NB4 (cell line): ENCODE measurements around the gene RASGRP2.

Experiments used
- DNase-seq: peaks from one replicate; pipeline ENCODE4 v3.0.0; 2010; ENCODE audit warnings: low read depth
- H3K4me3 ChIP-seq: one replicate; pipeline ENCODE4 v1.5.1; 2011; ENCODE audit warnings: mild to moderate bottlenecking, low read depth, low read length, moderate library complexity
- MYC ChIP-seq: IDR thresholded peaks from 2 replicates; pipeline ENCODE4 v1.6.1; 2011; ENCODE audit warnings: low read depth, low read length
- POLR2A ChIP-seq: IDR thresholded peaks from 2 replicates; pipeline ENCODE4 v1.6.1; 2011; ENCODE audit warnings: mild to moderate bottlenecking; ENCODE audit not compliant: insufficient read length; ENCODE audit errors: extremely low read depth
- TF ChIP-seq, protein P1 (sequence below): IDR thresholded peaks from one replicate; pipeline ENCODE4 v1.5.1; 2012; ENCODE audit warnings: low read depth, low read length
- TF ChIP-seq, protein P2 (sequence below): IDR thresholded peaks from 2 replicates; pipeline ENCODE4 v1.6.1; 2011; ENCODE audit warnings: low read depth, low read length

The RASGRP2 gene

DNA sequence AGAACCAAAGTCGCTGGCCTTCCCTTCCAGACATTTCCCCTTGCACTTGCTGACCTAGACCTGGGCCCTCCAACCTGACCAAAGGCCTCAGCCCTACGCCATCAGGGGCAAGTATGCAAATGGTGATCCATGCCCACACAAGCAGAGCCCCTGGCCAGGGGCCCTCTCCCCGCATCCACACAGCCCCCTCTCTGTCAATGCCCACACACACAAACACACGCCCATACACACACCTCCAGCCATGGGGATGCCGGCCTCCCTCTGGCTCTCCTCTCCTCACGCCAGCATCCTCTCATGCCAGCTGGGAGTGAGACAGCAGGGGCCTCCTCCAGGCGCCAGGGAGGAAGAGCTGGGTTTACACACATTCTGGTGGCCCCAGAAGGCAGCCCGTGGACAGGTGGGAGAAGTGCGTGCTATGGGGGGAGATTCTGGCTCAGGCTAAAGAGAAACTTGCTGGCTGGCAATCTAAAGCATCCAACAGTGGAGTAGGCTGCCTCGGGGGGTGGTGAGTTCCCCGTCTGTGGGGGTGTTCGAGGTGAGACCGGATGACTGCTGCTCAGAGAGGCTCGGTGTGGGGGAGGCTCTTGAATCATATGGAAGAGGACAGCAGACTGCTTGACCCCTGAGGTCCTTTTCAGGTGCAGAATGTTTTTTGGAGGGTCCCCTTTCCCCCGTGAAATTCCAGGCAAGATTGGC is 25.7 kb downstream of the RASGRP2 start:
- no peak overlapping the region for H3K4me3 ChIP-seq
- no peak for TF ChIP-seq POLR2A
- TF ChIP-seq MYC: no peak
- TF ChIP-seq, protein P1, sequence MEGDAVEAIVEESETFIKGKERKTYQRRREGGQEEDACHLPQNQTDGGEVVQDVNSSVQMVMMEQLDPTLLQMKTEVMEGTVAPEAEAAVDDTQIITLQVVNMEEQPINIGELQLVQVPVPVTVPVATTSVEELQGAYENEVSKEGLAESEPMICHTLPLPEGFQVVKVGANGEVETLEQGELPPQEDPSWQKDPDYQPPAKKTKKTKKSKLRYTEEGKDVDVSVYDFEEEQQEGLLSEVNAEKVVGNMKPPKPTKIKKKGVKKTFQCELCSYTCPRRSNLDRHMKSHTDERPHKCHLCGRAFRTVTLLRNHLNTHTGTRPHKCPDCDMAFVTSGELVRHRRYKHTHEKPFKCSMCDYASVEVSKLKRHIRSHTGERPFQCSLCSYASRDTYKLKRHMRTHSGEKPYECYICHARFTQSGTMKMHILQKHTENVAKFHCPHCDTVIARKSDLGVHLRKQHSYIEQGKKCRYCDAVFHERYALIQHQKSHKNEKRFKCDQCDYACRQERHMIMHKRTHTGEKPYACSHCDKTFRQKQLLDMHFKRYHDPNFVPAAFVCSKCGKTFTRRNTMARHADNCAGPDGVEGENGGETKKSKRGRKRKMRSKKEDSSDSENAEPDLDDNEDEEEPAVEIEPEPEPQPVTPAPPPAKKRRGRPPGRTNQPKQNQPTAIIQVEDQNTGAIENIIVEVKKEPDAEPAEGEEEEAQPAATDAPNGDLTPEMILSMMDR: no peak
- TF ChIP-seq, protein P2, sequence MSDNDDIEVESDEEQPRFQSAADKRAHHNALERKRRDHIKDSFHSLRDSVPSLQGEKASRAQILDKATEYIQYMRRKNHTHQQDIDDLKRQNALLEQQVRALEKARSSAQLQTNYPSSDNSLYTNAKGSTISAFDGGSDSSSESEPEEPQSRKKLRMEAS: no peak
- DNase-seq: peak; percentile 34

DNA sequence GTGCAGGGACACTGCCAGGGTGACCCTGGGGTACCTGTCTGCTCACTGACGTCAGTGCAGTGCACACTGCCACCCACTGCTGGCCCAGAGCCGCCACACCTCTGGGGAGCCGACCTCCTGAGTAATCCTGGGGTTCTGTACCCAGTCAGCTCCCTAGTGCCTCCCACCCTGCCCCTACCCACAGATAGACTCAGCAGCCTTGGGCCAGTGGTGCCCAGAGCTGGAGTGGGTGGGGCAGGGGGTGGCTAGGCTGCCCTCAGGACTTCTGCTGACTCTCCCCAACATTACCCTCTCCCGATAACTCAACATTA is 26.7 kb downstream of the RASGRP2 start:
- DNase-seq: no peak

DNA sequence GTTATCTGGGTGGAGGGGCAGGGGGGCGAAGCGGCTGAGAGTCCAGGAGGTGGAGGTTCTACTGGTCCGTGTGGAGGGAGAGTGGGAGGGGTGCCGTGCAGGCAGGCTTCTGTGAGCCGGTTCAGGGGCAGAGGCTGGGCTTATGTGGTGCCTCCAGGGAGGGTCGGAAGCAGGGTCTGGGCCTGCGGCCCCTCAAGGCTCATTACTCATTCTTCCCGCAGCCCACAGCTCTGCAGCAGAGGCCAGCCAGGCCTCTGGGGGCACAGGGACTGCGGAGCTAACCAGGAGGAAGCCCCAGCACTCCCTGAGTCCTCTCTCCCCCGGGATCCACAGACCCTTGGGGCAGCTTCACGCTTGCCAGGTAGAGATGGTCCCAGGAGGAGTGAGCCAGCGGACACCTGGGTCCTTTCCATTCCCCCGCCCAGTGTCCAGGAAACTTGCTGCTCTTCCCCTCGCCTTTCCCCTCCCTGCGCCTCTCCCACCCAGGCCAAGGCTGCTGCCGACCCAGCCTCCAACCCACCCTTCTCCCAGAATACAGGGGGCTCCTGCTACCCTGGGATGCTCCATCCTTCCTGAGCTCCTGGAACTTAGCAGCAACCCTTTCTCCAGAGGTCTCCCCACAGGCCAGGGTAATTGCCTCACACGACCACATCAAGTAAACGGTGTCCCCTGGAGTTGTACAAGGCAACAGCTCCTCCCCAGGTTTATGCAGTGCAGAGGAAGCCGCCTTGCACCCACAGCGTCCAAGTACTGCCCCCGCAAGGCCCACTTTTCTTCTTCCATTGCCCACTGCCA is 27.3 kb downstream of the RASGRP2 start:
- H3K4me3 ChIP-seq: peak overlapping the region; percentile 29
- DNase-seq: peak; percentile 97

More for the DNA sequence above, 26.7 kb downstream of the RASGRP2 start:
- H3K4me3 ChIP-seq: no peak overlapping the region
- no peak for TF ChIP-seq MYC
- TF ChIP-seq POLR2A: no peak
- TF ChIP-seq, protein P2: no peak
- TF ChIP-seq, protein P1: no peak

DNA sequence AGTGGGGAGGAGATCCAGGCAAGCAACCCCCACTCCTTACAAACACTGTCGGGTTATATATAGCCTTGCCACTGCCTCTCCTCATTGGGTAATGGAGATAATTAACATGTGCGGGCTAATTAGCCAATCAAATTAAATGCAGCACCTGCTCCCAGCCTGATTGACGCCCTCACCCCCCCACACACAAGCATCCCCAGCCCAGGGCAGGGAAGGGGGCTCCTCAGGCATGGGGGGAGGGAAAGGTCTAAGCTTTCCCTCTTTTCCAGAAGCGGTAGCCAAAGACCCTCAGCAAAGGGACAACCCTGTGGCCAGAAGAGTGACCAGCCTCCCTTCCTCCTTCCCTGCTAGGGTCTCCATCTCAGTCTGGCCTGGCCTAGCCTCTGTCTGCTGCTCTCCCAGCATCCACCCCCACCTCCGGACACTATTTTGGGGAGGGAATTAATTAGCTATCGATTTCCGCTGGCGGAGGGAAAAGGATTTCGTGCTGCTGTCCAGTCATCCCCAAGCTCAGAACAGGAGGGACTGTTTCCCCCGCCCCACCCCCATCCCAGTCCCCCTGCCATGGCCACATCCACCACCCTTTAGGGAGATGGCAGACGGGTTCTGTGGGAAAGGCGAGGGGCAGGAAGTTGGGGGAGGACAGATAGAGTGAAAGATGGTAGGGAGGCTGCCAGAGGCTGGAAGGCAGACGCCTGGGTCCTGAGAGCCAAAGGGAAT is 28.0 kb downstream of the RASGRP2 start:
- peak; percentile 87 for DNase-seq
- TF ChIP-seq, protein P2: peak; percentile 80
- TF ChIP-seq, protein P1: no peak
- peak overlapping the region; percentile 29 for H3K4me3 ChIP-seq

More for the DNA sequence above, 27.3 kb downstream of the RASGRP2 start:
- TF ChIP-seq, protein P2: 0 out of 2 replicates have a peak, but pooled peaks have one; percentile 57
- TF ChIP-seq, protein P1: peak; percentile 30
- TF ChIP-seq MYC (0 out of 2 replicates have a peak, but pooled peaks have one; percentile 36), POLR2A (no peak)

DNA sequence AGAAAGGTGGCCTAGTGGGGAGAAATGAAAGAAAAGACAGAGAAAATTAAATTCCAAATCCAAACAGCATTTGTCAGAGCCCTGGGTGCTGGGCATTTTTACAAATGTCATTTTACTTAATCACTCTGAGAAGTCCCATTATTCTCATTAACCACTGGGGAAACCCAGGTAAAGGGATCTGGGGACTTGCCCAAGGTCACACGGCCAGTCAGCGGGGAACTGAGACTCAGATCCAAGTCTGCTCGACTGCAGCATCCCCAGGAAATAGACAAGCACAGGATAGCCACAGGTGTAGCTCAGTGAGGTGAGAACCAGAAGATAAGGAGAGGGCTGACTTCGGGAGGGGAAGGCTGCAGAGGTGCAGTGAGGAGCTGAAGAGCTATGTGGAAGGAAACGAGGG is 28.8 kb downstream of the RASGRP2 start:
- no peak overlapping the region for H3K4me3 ChIP-seq
- TF ChIP-seq MYC (no peak), POLR2A (no peak)
- TF ChIP-seq, protein P2: no peak
- TF ChIP-seq, protein P1: no peak
- DNase-seq: no peak
